ENCODE data around the gene ZNF200. TPM values are rescaled to one million over a fixed set of nuclear protein-coding genes. Genes with fewer than 3 reads are reported as not detected.

Gene ZNF200
- total and polyA plus RNA-seq, 2 donors (not counting 1 experiment from before 2014, with no cell fraction given): 2.7 to 20.1 TPM

Other genes with a start within 250 kb of the ZNF200 start
- gene CLDN9, start 222.2 kb downstream of the ZNF200 start, total RNA-seq: not detected in 2 replicates
- 0.04 and 0.20 TPM in 2 replicates for gene CLDN9, start 222.2 kb downstream of the ZNF200 start, polyA plus RNA-seq
- gene CLDN6, start 217.0 kb downstream of the ZNF200 start, total RNA-seq: not detected in 2 replicates
- not detected in 2 replicates for gene CLDN6, start 217.0 kb downstream of the ZNF200 start, polyA plus RNA-seq
- 0.85 and 1.3 TPM in 2 replicates for gene TNFRSF12A, start 214.8 kb downstream of the ZNF200 start, total RNA-seq
- gene TNFRSF12A, start 214.8 kb downstream of the ZNF200 start, polyA plus RNA-seq: 0.61 and 0.72 TPM in 2 replicates
- 17.9 and 19.1 TPM in 2 replicates for gene HCFC1R1, start 211.2 kb downstream of the ZNF200 start, total RNA-seq
- 15.3 and 24.8 TPM in 2 replicates for gene HCFC1R1, start 211.2 kb downstream of the ZNF200 start, polyA plus RNA-seq
- 25.3 and 28.5 TPM in 2 replicates for gene THOC6, start 211.1 kb downstream of the ZNF200 start, total RNA-seq
- 52.2 and 63.9 TPM in 2 replicates for gene THOC6, start 211.1 kb downstream of the ZNF200 start, polyA plus RNA-seq
- gene BICDL2, start 198.2 kb downstream of the ZNF200 start, total RNA-seq: 0.20 TPM in 1 of 2 replicates, not detected in the other
- not detected in 2 replicates for gene BICDL2, start 198.2 kb downstream of the ZNF200 start, polyA plus RNA-seq
- 0.17 and 0.22 TPM in 2 replicates for gene MMP25, start 188.6 kb downstream of the ZNF200 start, total RNA-seq
- gene MMP25, start 188.6 kb downstream of the ZNF200 start, polyA plus RNA-seq: 0.12 and 0.40 TPM in 2 replicates
- 2.0 and 2.3 TPM in 2 replicates for gene IL32, start 169.5 kb downstream of the ZNF200 start, total RNA-seq
- gene IL32, start 169.5 kb downstream of the ZNF200 start, polyA plus RNA-seq: 2.0 and 15.0 TPM in 2 replicates
- not detected in 2 replicates for gene ZSCAN10, start 135.9 kb downstream of the ZNF200 start, total RNA-seq
- gene ZSCAN10, start 135.9 kb downstream of the ZNF200 start, polyA plus RNA-seq: 0.36 TPM in 1 of 2 replicates, not detected in the other
- gene ZNF205, start 122.6 kb downstream of the ZNF200 start, total RNA-seq: not detected in 2 replicates
- not detected in 2 replicates for gene ZNF205, start 122.6 kb downstream of the ZNF200 start, polyA plus RNA-seq
- gene ZNF213, start 100.1 kb downstream of the ZNF200 start, total RNA-seq: 7.2 and 9.5 TPM in 2 replicates
- gene ZNF213, start 100.1 kb downstream of the ZNF200 start, polyA plus RNA-seq: 0.97 and 1.4 TPM in 2 replicates
- gene OR1F1, start 47.0 kb downstream of the ZNF200 start, total RNA-seq: not detected in 2 replicates
- not detected in 2 replicates for gene OR1F1, start 47.0 kb downstream of the ZNF200 start, polyA plus RNA-seq
- 0.10 and 0.25 TPM in 2 replicates for gene MEFV, start 21.5 kb upstream of the ZNF200 start, total RNA-seq
- 0.24 and 0.29 TPM in 2 replicates for gene MEFV, start 21.5 kb upstream of the ZNF200 start, polyA plus RNA-seq
- gene ZNF263, start 48.3 kb upstream of the ZNF200 start, total RNA-seq: 43.0 and 46.0 TPM in 2 replicates
- 21.4 and 24.7 TPM in 2 replicates for gene ZNF263, start 48.3 kb upstream of the ZNF200 start, polyA plus RNA-seq
- gene TIGD7, start 70.3 kb upstream of the ZNF200 start, total RNA-seq: 12.8 and 15.7 TPM in 2 replicates
- 3.1 and 4.5 TPM in 2 replicates for gene TIGD7, start 70.3 kb upstream of the ZNF200 start, polyA plus RNA-seq
- gene ZNF75A, start 70.3 kb upstream of the ZNF200 start, total RNA-seq: 111 and 118 TPM in 2 replicates
- gene ZNF75A, start 70.3 kb upstream of the ZNF200 start, polyA plus RNA-seq: 31.4 and 33.6 TPM in 2 replicates
- gene OR2C1, start 120.7 kb upstream of the ZNF200 start, total RNA-seq: 0.67 and 1.4 TPM in 2 replicates
- 0.52 and 0.91 TPM in 2 replicates for gene OR2C1, start 120.7 kb upstream of the ZNF200 start, polyA plus RNA-seq
- gene ZSCAN32, start 165.8 kb upstream of the ZNF200 start, total RNA-seq: 25.9 and 26.9 TPM in 2 replicates
- gene ZSCAN32, start 165.8 kb upstream of the ZNF200 start, polyA plus RNA-seq: 12.7 and 16.3 TPM in 2 replicates
- gene ZNF174, start 166.1 kb upstream of the ZNF200 start, total RNA-seq: 12.7 and 13.3 TPM in 2 replicates
- 3.1 and 6.7 TPM in 2 replicates for gene ZNF174, start 166.1 kb upstream of the ZNF200 start, polyA plus RNA-seq
- 4.6 and 5.0 TPM in 2 replicates for gene ZNF597, start 208.3 kb upstream of the ZNF200 start, total RNA-seq
- gene ZNF597, start 208.3 kb upstream of the ZNF200 start, polyA plus RNA-seq: 1.3 TPM in 2 replicates
- gene NAA60, start 208.5 kb upstream of the ZNF200 start, total RNA-seq: 50.9 and 52.9 TPM in 2 replicates
- 31.9 and 54.3 TPM in 2 replicates for gene NAA60, start 208.5 kb upstream of the ZNF200 start, polyA plus RNA-seq

Data from B cell (primary cell).